Stimulated activated CD8-positive, alpha-beta memory T cell treated with anti-CD3 and anti-CD28 coated beads, Interleukin-15, amount 100 ng/mL, for 4 hours (primary cell): ENCODE measurements around the gene OTOGL.

ENCODE experiments used
- DNase-seq, 2 donors: peaks; one replicate each; pipeline ENCODE4 v3.0.0-alpha.2; 2020; ENCODE audit warnings: low read depth in 2 of 2

The OTOGL gene

GRCh38 chr12:80373666-80374065 lies 274.3 kb downstream of the OTOGL start:
- no peak for DNase-seq

GRCh38 chr12:80374615-80375014 lies 275.3 kb downstream of the OTOGL start:
- DNase-seq = no peak

GRCh38 chr12:80377140-80377794 lies 277.9 kb downstream of the OTOGL start:
- no peak for DNase-seq

GRCh38 chr12:80381121-80381520 lies 281.8 kb downstream of the OTOGL start:
- DNase-seq = no peak

GRCh38 chr12:80382254-80382653 lies 282.9 kb downstream of the OTOGL start:
- DNase-seq = no peak

GRCh38 chr12:80400571-80400991 lies 301.2 kb downstream of the OTOGL start:
- no peak for DNase-seq

GRCh38 chr12:80401191-80401590 lies 301.9 kb downstream of the OTOGL start:
- no peak for DNase-seq

- no peak for DNase-seq
These were observed 305.3 kb downstream of the OTOGL start for GRCh38 chr12:80404629-80405028.

- no peak for DNase-seq
These were observed 306.9 kb downstream of the OTOGL start for GRCh38 chr12:80406253-80406652.

GRCh38 chr12:80411787-80412186 lies 312.4 kb downstream of the OTOGL start:
- no peak for DNase-seq

GRCh38 chr12:80412343-80412953 lies 313.1 kb downstream of the OTOGL start:
- no peak for DNase-seq

- DNase-seq = no peak
These were observed 314.1 kb downstream of the OTOGL start for GRCh38 chr12:80413462-80413861.

GRCh38 chr12:80415466-80415865 lies 316.1 kb downstream of the OTOGL start:
- no peak for DNase-seq

GRCh38 chr12:80419644-80420043 lies 320.3 kb downstream of the OTOGL start:
- no peak for DNase-seq

GRCh38 chr12:80420075-80420474 lies 320.7 kb downstream of the OTOGL start:
- no peak for DNase-seq

- no peak for DNase-seq
These were observed 323.2 kb downstream of the OTOGL start for GRCh38 chr12:80422550-80422949.
